ENCODE results near the gene DNAH14. TPM values are rescaled to one million over a fixed set of nuclear protein-coding genes. Genes with fewer than 3 reads are reported as not detected.

The DNAH14 gene
- total and polyA plus RNA-seq, 9 of the 15 experiments (the other 6 are each of a cell fraction or from before 2014, with no cell fraction given) = 58.4 to 142 (median 98.4) TPM

GRCh38 chr1:225435487-225435886 lies 506.0 kb downstream of the DNAH14 start (continued):
- no peak for TF ChIP-seq CREB3 (tag; conservative IDR thresholded peaks at IDR 0.05; ENCODE audit: low read depth)
- no peak for TF ChIP-seq ELF1 (tag; IDR thresholded peaks at IDR 0.05)
- peak; percentile 25; the same call in 1 of the 2 replicates for TF ChIP-seq NBN (IDR thresholded peaks at IDR 0.05; ENCODE audit: low read depth)
- TF ChIP-seq TAL1 (IDR thresholded peaks at IDR 0.05) = no peak
- TF ChIP-seq ARID3A (IDR thresholded peaks at IDR 0.05; ENCODE audit: borderline replicate concordance, low read depth, low read length) = no peak
- no peak for TF ChIP-seq STAT5A (IDR thresholded peaks at IDR 0.05; ENCODE audit: borderline replicate concordance, low read length)
- TF ChIP-seq C11orf30 (IDR thresholded peaks at IDR 0.05; ENCODE audit: low read depth) = 0 out of 2 replicates have a peak, but pooled peaks have one; percentile 5
- peak; percentile 12; the same call in 1 of the 2 replicates for TF ChIP-seq DPF2 (IDR thresholded peaks at IDR 0.05)
- TF ChIP-seq ETV1 (tag; conservative IDR thresholded peaks at IDR 0.05; ENCODE audit: low read depth) = no peak
- TF ChIP-seq PBX2 (CRISPR knock-in tag; IDR thresholded peaks at IDR 0.05; ENCODE audit: low read depth) = no peak
- no peak for TF ChIP-seq PBX2 (tag; conservative IDR thresholded peaks at IDR 0.05; ENCODE audit: low read depth)
- TF ChIP-seq SP2 (IDR thresholded peaks at IDR 0.05; ENCODE audit: extremely low read depth, low read depth, low read length, poor library complexity, severe bottlenecking) = no peak
- TF ChIP-seq TBL1XR1 (IDR thresholded peaks at IDR 0.05; ENCODE audit: low read length in 2 of 2) = no peak
- TF ChIP-seq ZNF263 (CRISPR knock-in tag; IDR thresholded peaks at IDR 0.05; ENCODE audit: borderline replicate concordance) = no peak
- TF ChIP-seq RAD51 (IDR thresholded peaks at IDR 0.05; ENCODE audit: borderline replicate concordance, low read depth) = no peak
- TF ChIP-seq HDGF (IDR thresholded peaks at IDR 0.05) = no peak
- TF ChIP-seq SMARCE1 (IDR thresholded peaks at IDR 0.05) = no peak

All from K562 (cell line).